Measurements from ENCODE around the gene SEC11C. TPM values are rescaled to one million over a fixed set of nuclear protein-coding genes. Genes with fewer than 3 reads are reported as not detected.

Gene SEC11C
- total RNA-seq, 1 experiment from 2014 or later = 49.5 TPM

- DNase-seq (ENCODE audit: low spot score) = no peak
- Mint-ChIP-seq H3K9me3 (no peaks in the 10 kb centered on the region), H3K27ac (no peak overlapping the region), H3K4me3 (no peak overlapping the region), H3K27me3 (ENCODE audit: low read depth) (no peaks in the 10 kb centered on the region; the same call in 1 of the 2 replicates), H3K36me3 (no peaks in the 10 kb centered on the region), H3K4me1 (no peaks in the 10 kb centered on the region; the same call in 1 of the 2 replicates)
- CTCF ChIA-PET = no interaction called here
- no peak for ATAC-seq
- TF ChIP-seq IRF1 (CRISPR knock-in tag; IDR thresholded peaks at IDR 0.05) = no peak
- TF ChIP-seq KAT7 (CRISPR knock-in tag; IDR thresholded peaks at IDR 0.05; ENCODE audit: borderline replicate concordance) = no peak
- TF ChIP-seq ELF4 (CRISPR knock-in tag; IDR thresholded peaks at IDR 0.05; ENCODE audit: low read depth) = no peak
- no peak for TF ChIP-seq MLX (CRISPR knock-in tag; IDR thresholded peaks at IDR 0.05)
- no peak for TF ChIP-seq PRRX2 (CRISPR knock-in tag; IDR thresholded peaks at IDR 0.05)
- TF ChIP-seq ZNF512 (CRISPR knock-in tag; IDR thresholded peaks at IDR 0.05; ENCODE audit: borderline replicate concordance) = no peak
- TF ChIP-seq NR3C1 (CRISPR knock-in tag; conservative IDR thresholded peaks at IDR 0.05; ENCODE audit: low read depth) = no peak
- no peak for TF ChIP-seq ZNF219 (CRISPR knock-in tag; IDR thresholded peaks at IDR 0.05; ENCODE audit: borderline replicate concordance)
- no peak for TF ChIP-seq TEAD1 (CRISPR knock-in tag; IDR thresholded peaks at IDR 0.05)
- POLR2A ChIA-PET = no interaction called here
These were observed 40.6 kb downstream of the SEC11C start for GRCh38 chr18:59180150-59180845.

GRCh38 chr18:59182673-59183072, 43.0 kb downstream of the SEC11C start:
- POLR2A ChIA-PET = no interaction called here
- ATAC-seq = no peak
- TF ChIP-seq KAT7 (CRISPR knock-in tag; IDR thresholded peaks at IDR 0.05; ENCODE audit: borderline replicate concordance) (no peak), ZNF121 (CRISPR knock-in tag; IDR thresholded peaks at IDR 0.05) (no peak), ATF2 (CRISPR knock-in tag; IDR thresholded peaks at IDR 0.05; ENCODE audit: borderline replicate concordance, low read depth) (no peak), TEAD4 (CRISPR knock-in tag; IDR thresholded peaks at IDR 0.05) (no peak), ARID4B (CRISPR knock-in tag; IDR thresholded peaks at IDR 0.05; ENCODE audit: borderline replicate concordance) (no peak), SP1 (CRISPR knock-in tag; conservative IDR thresholded peaks at IDR 0.05) (no peak), USF2 (CRISPR knock-in tag; IDR thresholded peaks at IDR 0.05) (no peak), E2F4 (CRISPR knock-in tag; IDR thresholded peaks at IDR 0.05; ENCODE audit: borderline replicate concordance, low read depth) (no peak), SMAD4 (CRISPR knock-in tag; IDR thresholded peaks at IDR 0.05) (no peak), EMX1 (CRISPR knock-in tag; IDR thresholded peaks at IDR 0.05) (no peak)

More at GRCh38 chr18:59182673-59183072, 43.0 kb downstream of the SEC11C start:
- Mint-ChIP-seq H3K27ac (no peak overlapping the region), H3K36me3 (no peaks in the 10 kb centered on the region), H3K9me3 (no peaks in the 10 kb centered on the region), H3K27me3 (ENCODE audit: low read depth) (no peaks in the 10 kb centered on the region; the same call in 1 of the 2 replicates), H3K4me1 (no peaks in the 10 kb centered on the region; the same call in 1 of the 2 replicates), H3K4me3 (no peak overlapping the region)
- CTCF ChIA-PET = interaction anchor here (1.2 kb wide), 1 partner anchor 98 kb away, joined by 3 read pairs; no protein-coding TSS in a partner anchor
- no peak for DNase-seq (ENCODE audit: low spot score)

Measured in WTC11 (cell line).